Stimulated activated memory B cell treated with anti-CD40 and anti-IgM and Interleukin-4, amounts not matched to agents 10 μg/mL and 1 μg/mL and 100 μg/mL, for 72 hours (primary cell): ENCODE results near the gene TSHZ2.

Experiments used
- ATAC-seq: fragments of 150-1000 bp; cut with Tn5 transposase; 2 replicates; pipeline ENCODE4 v1.10.0; 2021
- H3K27ac Mint-ChIP-seq: one replicate; pipeline ENCODE4 v1.8.0; 2022; ENCODE audit warnings: mild to moderate bottlenecking, mixed read lengths
- H3K27me3 Mint-ChIP-seq: one replicate; pipeline ENCODE4 v1.8.0; 2022; ENCODE audit warnings: mixed read lengths
- H3K36me3 Mint-ChIP-seq: one replicate; pipeline ENCODE4 v1.8.0; 2022; ENCODE audit warnings: mixed read lengths
- H3K4me1 Mint-ChIP-seq: one replicate; pipeline ENCODE4 v1.8.0; 2022; ENCODE audit warnings: mixed read lengths
- H3K4me3 Mint-ChIP-seq: one replicate; pipeline ENCODE4 v1.8.0; 2022; ENCODE audit warnings: mild to moderate bottlenecking, moderate library complexity, mixed read lengths
- H3K9me3 Mint-ChIP-seq: one replicate; pipeline ENCODE4 v1.8.0; 2022; ENCODE audit warnings: mixed read lengths

Gene TSHZ2

GRCh38 chr20:53045941-53046340, 73.8 kb downstream of the TSHZ2 start:
- Mint-ChIP-seq H3K36me3 (no peaks in the 10 kb centered on the region), H3K9me3 (peaks cover 3% of the 10 kb centered on the region), H3K4me1 (peaks cover 2% of the 10 kb centered on the region), H3K27ac (no peak overlapping the region), H3K27me3 (no peaks in the 10 kb centered on the region), H3K4me3 (no peak overlapping the region)
- no peak for ATAC-seq

- H3K4me1 Mint-ChIP-seq = no peaks in the 10 kb centered on the region
- H3K4me3 Mint-ChIP-seq = no peak overlapping the region
- no peak overlapping the region for H3K27ac Mint-ChIP-seq
- H3K36me3 Mint-ChIP-seq = no peaks in the 10 kb centered on the region
- ATAC-seq = no peak
- no peaks in the 10 kb centered on the region for H3K27me3 Mint-ChIP-seq
- peaks cover 3% of the 10 kb centered on the region for H3K9me3 Mint-ChIP-seq
Measured at GRCh38 chr20:53047203-53047602, 75.0 kb downstream of the TSHZ2 start.

- no peak overlapping the region for H3K4me3 Mint-ChIP-seq
- H3K4me1 Mint-ChIP-seq = no peaks in the 10 kb centered on the region
Measured at GRCh38 chr20:53048387-53048786, 76.2 kb downstream of the TSHZ2 start.

GRCh38 chr20:53050338-53050737, 78.2 kb downstream of the TSHZ2 start:
- Mint-ChIP-seq H3K27ac (no peak overlapping the region), H3K4me3 (no peak overlapping the region), H3K36me3 (no peaks in the 10 kb centered on the region), H3K4me1 (no peaks in the 10 kb centered on the region), H3K27me3 (no peaks in the 10 kb centered on the region), H3K9me3 (peaks cover 3% of the 10 kb centered on the region)
- no peak for ATAC-seq

More at GRCh38 chr20:53048387-53048786, 76.2 kb downstream of the TSHZ2 start:
- ATAC-seq = no peak
- peaks cover 3% of the 10 kb centered on the region for H3K9me3 Mint-ChIP-seq
- no peaks in the 10 kb centered on the region for H3K36me3 Mint-ChIP-seq
- no peaks in the 10 kb centered on the region for H3K27me3 Mint-ChIP-seq
- no peak overlapping the region for H3K27ac Mint-ChIP-seq

GRCh38 chr20:53052380-53052779, 80.2 kb downstream of the TSHZ2 start:
- Mint-ChIP-seq H3K27ac (no peak overlapping the region), H3K4me3 (no peak overlapping the region), H3K4me1 (no peaks in the 10 kb centered on the region), H3K36me3 (no peaks in the 10 kb centered on the region), H3K27me3 (no peaks in the 10 kb centered on the region), H3K9me3 (peaks cover 3% of the 10 kb centered on the region)
- no peak for ATAC-seq

GRCh38 chr20:53053595-53053994, 81.4 kb downstream of the TSHZ2 start:
- no peak for ATAC-seq
- Mint-ChIP-seq H3K27me3 (no peaks in the 10 kb centered on the region), H3K27ac (no peak overlapping the region), H3K4me3 (no peak overlapping the region), H3K36me3 (no peaks in the 10 kb centered on the region), H3K4me1 (no peaks in the 10 kb centered on the region), H3K9me3 (no peaks in the 10 kb centered on the region)

- no peaks in the 10 kb centered on the region for H3K9me3 Mint-ChIP-seq
- H3K4me1 Mint-ChIP-seq = no peaks in the 10 kb centered on the region
- H3K4me3 Mint-ChIP-seq = no peak overlapping the region
- no peak overlapping the region for H3K27ac Mint-ChIP-seq
- no peaks in the 10 kb centered on the region for H3K27me3 Mint-ChIP-seq
- no peaks in the 10 kb centered on the region for H3K36me3 Mint-ChIP-seq
- ATAC-seq = no peak
Measured at GRCh38 chr20:53055367-53056067, 83.4 kb downstream of the TSHZ2 start.

GRCh38 chr20:53057579-53057978, 85.4 kb downstream of the TSHZ2 start:
- H3K27me3 Mint-ChIP-seq = no peaks in the 10 kb centered on the region
- no peak overlapping the region for H3K4me3 Mint-ChIP-seq
- no peak overlapping the region for H3K27ac Mint-ChIP-seq
- no peak for ATAC-seq
- no peaks in the 10 kb centered on the region for H3K4me1 Mint-ChIP-seq
- H3K9me3 Mint-ChIP-seq = no peaks in the 10 kb centered on the region
- H3K36me3 Mint-ChIP-seq = no peaks in the 10 kb centered on the region

- Mint-ChIP-seq H3K27ac (no peak overlapping the region), H3K27me3 (no peaks in the 10 kb centered on the region), H3K9me3 (no peaks in the 10 kb centered on the region), H3K4me1 (no peaks in the 10 kb centered on the region), H3K4me3 (no peak overlapping the region), H3K36me3 (no peaks in the 10 kb centered on the region)
- no peak for ATAC-seq
Measured at GRCh38 chr20:53059848-53060247, 87.7 kb downstream of the TSHZ2 start.

GRCh38 chr20:53061192-53062108, 89.3 kb downstream of the TSHZ2 start:
- H3K4me1 Mint-ChIP-seq = no peaks in the 10 kb centered on the region
- no peak overlapping the region for H3K27ac Mint-ChIP-seq
- H3K4me3 Mint-ChIP-seq = no peak overlapping the region
- no peaks in the 10 kb centered on the region for H3K36me3 Mint-ChIP-seq
- no peaks in the 10 kb centered on the region for H3K9me3 Mint-ChIP-seq
- no peak for ATAC-seq
- H3K27me3 Mint-ChIP-seq = peaks cover 1% of the 10 kb centered on the region

- Mint-ChIP-seq H3K4me1 (no peaks in the 10 kb centered on the region), H3K27ac (no peak overlapping the region), H3K4me3 (no peak overlapping the region), H3K36me3 (no peaks in the 10 kb centered on the region), H3K27me3 (peaks cover 9% of the 10 kb centered on the region), H3K9me3 (peaks cover 9% of the 10 kb centered on the region)
- no peak for ATAC-seq
Measured at GRCh38 chr20:53064935-53065334, 92.8 kb downstream of the TSHZ2 start.

GRCh38 chr20:53068241-53068640, 96.1 kb downstream of the TSHZ2 start:
- no peak overlapping the region for H3K27ac Mint-ChIP-seq
- peaks cover 6% of the 10 kb centered on the region for H3K4me1 Mint-ChIP-seq
- no peak overlapping the region for H3K4me3 Mint-ChIP-seq
- peaks cover 15% of the 10 kb centered on the region for H3K9me3 Mint-ChIP-seq
- H3K27me3 Mint-ChIP-seq = peaks cover 18% of the 10 kb centered on the region
- no peak for ATAC-seq
- no peaks in the 10 kb centered on the region for H3K36me3 Mint-ChIP-seq

GRCh38 chr20:53069132-53069531, 97.0 kb downstream of the TSHZ2 start:
- Mint-ChIP-seq H3K4me3 (no peak overlapping the region), H3K4me1 (peaks cover 6% of the 10 kb centered on the region), H3K36me3 (no peaks in the 10 kb centered on the region), H3K27me3 (peaks cover 23% of the 10 kb centered on the region), H3K9me3 (peaks cover 16% of the 10 kb centered on the region), H3K27ac (no peak overlapping the region)
- ATAC-seq = no peak

- Mint-ChIP-seq H3K4me1 (peaks cover 6% of the 10 kb centered on the region), H3K4me3 (no peak overlapping the region), H3K9me3 (peaks cover 16% of the 10 kb centered on the region), H3K27ac (no peak overlapping the region), H3K36me3 (no peaks in the 10 kb centered on the region), H3K27me3 (peaks cover 23% of the 10 kb centered on the region)
- ATAC-seq = no peak
Measured at GRCh38 chr20:53070224-53070623, 98.1 kb downstream of the TSHZ2 start.

- H3K4me1 Mint-ChIP-seq = peaks cover 6% of the 10 kb centered on the region
- H3K27me3 Mint-ChIP-seq = peaks cover 23% of the 10 kb centered on the region
- ATAC-seq = peak; percentile 36
- H3K4me3 Mint-ChIP-seq = no peak overlapping the region
- H3K36me3 Mint-ChIP-seq = no peaks in the 10 kb centered on the region
- peak overlapping the region; percentile 44 for H3K27ac Mint-ChIP-seq
- H3K9me3 Mint-ChIP-seq = peaks cover 16% of the 10 kb centered on the region
Measured at GRCh38 chr20:53070706-53071392, 98.7 kb downstream of the TSHZ2 start.
